MCF 10A (cell line): Measurements from ENCODE around the gene QKI. TPM values are rescaled to one million over a fixed set of nuclear protein-coding genes. Genes with fewer than 3 reads are reported as not detected.

Experiments
- BruUV-seq: library from RNA; stranded (reverse); fragments of 400-500 nt; replicated peaks from 2 replicates; lab custom pipeline; 2021; lab: Mats Ljungman, UMichigan
- CTCF ChIA-PET: fragments of 300-600 bp; sonication (Branson Sonifier 250); formaldehyde crosslinking; extraction: SDS; loops from one replicate; lab custom pipeline; 2021; ENCODE audit warnings: antibody characterized with exemption, inconsistent platforms; lab: Yijun Ruan, JAX
- POLR2A ChIA-PET: fragments of 300-600, 350-650 bp; sonication (Branson Sonifier 250); formaldehyde crosslinking; extraction: SDS; loops from one replicate; lab custom pipeline; 2020; ENCODE audit warnings: antibody characterized with exemption, inconsistent platforms; lab: Yijun Ruan, JAX
- DNase-seq: peaks from one replicate; pipeline ENCODE4 v3.0.0-alpha.2; 2018; ENCODE audit not compliant: unreplicated experiment
- H3K27ac Mint-ChIP-seq: one replicate; pipeline ENCODE4 v1.8.0; 2022; ENCODE audit warnings: mild to moderate bottlenecking, low read depth, mixed read lengths; ENCODE audit not compliant: unreplicated experiment
- H3K27me3 Mint-ChIP-seq: one replicate; pipeline ENCODE4 v1.8.0; 2022; ENCODE audit warnings: mixed read lengths; ENCODE audit not compliant: insufficient read depth, unreplicated experiment
- H3K36me3 Mint-ChIP-seq: one replicate; pipeline ENCODE4 v1.8.0; 2022; ENCODE audit warnings: mild to moderate bottlenecking, moderate library complexity, mixed read lengths; ENCODE audit not compliant: insufficient read depth, unreplicated experiment
- H3K4me1 Mint-ChIP-seq: one replicate; pipeline ENCODE4 v1.8.0; 2022; ENCODE audit warnings: mixed read lengths; ENCODE audit not compliant: insufficient read depth, unreplicated experiment
- H3K4me3 Mint-ChIP-seq: one replicate; pipeline ENCODE4 v1.8.0; 2022; ENCODE audit warnings: mild to moderate bottlenecking, moderate library complexity, mixed read lengths; ENCODE audit not compliant: unreplicated experiment
- H3K9me3 Mint-ChIP-seq: one replicate; pipeline ENCODE4 v1.8.0; 2022; ENCODE audit warnings: mixed read lengths; ENCODE audit not compliant: unreplicated experiment
- intact Hi-C: fragments of 100-400 bp; cut with micrococcal nuclease; formaldehyde crosslinking; loops from 2 replicates; pipeline ENCODE4 v1.14.1; 2022
- total RNA-seq: library from RNA; stranded (reverse); gene quantifications from 2 replicates; pipeline ENCODE4 v1.2.3, GENCODE V29; 2022
- TF ChIP-seq, protein P1 (sequence below): fragments of 200-600 bp; IDR thresholded peaks from one replicate; pipeline ENCODE4 v1.8.0; 2022; ENCODE audit warnings: antibody characterized with exemption, mild to moderate bottlenecking; ENCODE audit not compliant: unreplicated experiment

QKI gene
- total RNA-seq, 1 experiment from 2014 or later = 272 TPM

DNA sequence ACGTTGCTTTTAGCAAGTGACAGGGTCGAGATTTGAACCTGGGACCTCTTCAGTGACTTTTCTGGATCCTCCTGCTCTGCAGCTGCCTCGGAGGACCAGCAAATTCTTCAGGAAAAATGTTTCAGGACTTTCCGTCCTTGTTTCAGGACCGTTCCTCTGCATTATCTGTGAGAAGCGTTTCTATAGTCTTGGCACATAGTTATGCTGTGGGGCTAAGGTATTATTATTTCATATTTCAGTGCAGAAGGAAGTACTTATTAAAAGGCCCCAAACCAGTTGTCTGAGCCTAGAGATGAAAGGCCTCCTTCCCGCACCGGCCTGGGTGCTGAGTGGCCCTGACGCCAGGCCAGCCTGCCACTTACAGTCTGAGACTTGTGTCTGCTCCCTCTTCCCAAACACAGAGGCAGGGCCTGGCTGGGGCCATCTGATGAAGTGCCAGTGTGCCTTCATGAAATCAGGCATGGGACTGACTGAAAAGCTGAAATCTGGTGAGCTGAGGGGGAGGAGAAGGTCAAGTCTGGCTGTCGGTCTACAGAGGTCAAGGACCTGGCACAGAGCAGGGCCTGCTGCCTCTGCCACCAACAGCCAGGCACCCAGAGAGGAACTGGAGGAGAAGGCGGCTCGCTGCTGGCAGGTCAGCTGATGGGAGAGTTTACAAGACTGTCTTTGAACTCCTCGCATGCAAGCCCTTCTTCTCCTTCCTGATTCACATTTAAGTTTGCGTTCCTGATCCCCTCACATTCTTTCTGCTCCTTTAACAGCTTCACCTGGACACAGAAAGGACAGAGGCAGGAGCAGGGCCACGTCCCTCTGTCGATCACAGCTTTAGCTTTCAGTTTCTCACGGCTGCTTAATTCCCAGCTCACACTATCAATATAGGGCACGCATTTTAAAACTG lies 8.9 kb upstream of the QKI start:
- no peak overlapping the region for H3K4me3 Mint-ChIP-seq
- intact Hi-C loops = no loop called here
- CTCF ChIA-PET = interaction anchor here (0.6 kb wide), 4 partner anchors 7 to 234 kb away, joined by 3 read pairs; no protein-coding TSS in a partner anchor
- H3K36me3 Mint-ChIP-seq = no peaks in the 10 kb centered on the region
- no TSS peak for BruUV-seq
- H3K4me1 Mint-ChIP-seq = no peaks in the 10 kb centered on the region
- H3K9me3 Mint-ChIP-seq = no peaks in the 10 kb centered on the region
- POLR2A ChIA-PET = interaction anchor here (1.0 kb wide), 1 partner anchor 14 kb away, joined by 6 read pairs; no protein-coding TSS in a partner anchor
- DNase-seq = no peak
- no peaks in the 10 kb centered on the region for H3K27me3 Mint-ChIP-seq
- no peak overlapping the region for H3K27ac Mint-ChIP-seq
- TF ChIP-seq, protein P1, sequence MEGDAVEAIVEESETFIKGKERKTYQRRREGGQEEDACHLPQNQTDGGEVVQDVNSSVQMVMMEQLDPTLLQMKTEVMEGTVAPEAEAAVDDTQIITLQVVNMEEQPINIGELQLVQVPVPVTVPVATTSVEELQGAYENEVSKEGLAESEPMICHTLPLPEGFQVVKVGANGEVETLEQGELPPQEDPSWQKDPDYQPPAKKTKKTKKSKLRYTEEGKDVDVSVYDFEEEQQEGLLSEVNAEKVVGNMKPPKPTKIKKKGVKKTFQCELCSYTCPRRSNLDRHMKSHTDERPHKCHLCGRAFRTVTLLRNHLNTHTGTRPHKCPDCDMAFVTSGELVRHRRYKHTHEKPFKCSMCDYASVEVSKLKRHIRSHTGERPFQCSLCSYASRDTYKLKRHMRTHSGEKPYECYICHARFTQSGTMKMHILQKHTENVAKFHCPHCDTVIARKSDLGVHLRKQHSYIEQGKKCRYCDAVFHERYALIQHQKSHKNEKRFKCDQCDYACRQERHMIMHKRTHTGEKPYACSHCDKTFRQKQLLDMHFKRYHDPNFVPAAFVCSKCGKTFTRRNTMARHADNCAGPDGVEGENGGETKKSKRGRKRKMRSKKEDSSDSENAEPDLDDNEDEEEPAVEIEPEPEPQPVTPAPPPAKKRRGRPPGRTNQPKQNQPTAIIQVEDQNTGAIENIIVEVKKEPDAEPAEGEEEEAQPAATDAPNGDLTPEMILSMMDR = no peak

DNA sequence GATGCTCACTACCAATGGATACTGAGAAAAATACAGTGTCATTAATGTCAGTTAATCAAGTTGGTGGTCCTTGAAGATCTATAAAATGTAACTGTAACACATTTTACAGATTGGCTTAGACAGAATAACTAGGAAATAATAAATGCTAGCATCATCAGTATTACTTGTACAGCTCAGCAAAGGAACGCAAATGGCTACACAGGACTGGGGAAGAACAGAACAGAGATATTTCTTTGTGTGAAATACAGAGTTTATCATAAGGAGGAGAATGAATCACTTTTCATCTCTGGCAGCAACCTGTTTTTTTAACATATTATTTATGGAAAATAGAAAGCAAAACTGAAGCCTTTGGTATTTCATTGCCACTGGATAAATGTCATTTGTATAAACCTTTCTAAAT lies 8.2 kb upstream of the QKI start:
- Mint-ChIP-seq H3K27me3 (no peaks in the 10 kb centered on the region), H3K9me3 (no peaks in the 10 kb centered on the region), H3K4me1 (no peaks in the 10 kb centered on the region), H3K4me3 (no peak overlapping the region), H3K27ac (no peak overlapping the region), H3K36me3 (no peaks in the 10 kb centered on the region)
- ChIA-PET POLR2A (interaction anchor here (1.0 kb wide), 1 partner anchor 14 kb away, joined by 6 read pairs; no protein-coding TSS in a partner anchor), CTCF (interaction anchor here (0.6 kb wide), 2 partner anchors 11 to 235 kb away, joined by 3 read pairs; no protein-coding TSS in a partner anchor)
- no peak for DNase-seq
- TF ChIP-seq, protein P1 = no peak
- intact Hi-C loops = no loop called here
- BruUV-seq = no TSS peak

DNA sequence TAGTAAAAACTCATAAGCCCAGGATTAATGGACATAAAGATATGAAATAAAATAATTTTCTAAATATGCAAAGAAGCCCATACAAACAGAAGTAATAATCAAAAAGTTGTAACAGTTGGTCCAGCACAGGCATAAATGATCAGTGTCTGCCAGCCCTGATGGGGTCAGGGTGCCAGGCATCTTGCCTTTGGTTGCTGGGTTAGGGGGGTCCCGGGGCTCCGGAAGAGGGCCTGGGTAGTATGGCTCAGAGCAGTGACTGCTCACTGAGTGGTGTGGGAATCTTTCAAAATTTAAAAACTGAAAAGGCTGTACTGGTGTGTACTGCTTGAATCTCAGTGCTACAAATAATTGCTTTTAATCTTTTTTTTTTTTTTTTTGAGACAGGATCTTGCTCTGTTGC lies 7.7 kb upstream of the QKI start:
- Mint-ChIP-seq H3K4me3 (no peak overlapping the region), H3K4me1 (no peaks in the 10 kb centered on the region), H3K27ac (no peak overlapping the region), H3K36me3 (no peaks in the 10 kb centered on the region), H3K9me3 (no peaks in the 10 kb centered on the region), H3K27me3 (no peaks in the 10 kb centered on the region)
- CTCF ChIA-PET = interaction anchor here (0.6 kb wide), 1 partner anchor 211 kb away, joined by 4 read pairs; no protein-coding TSS in a partner anchor
- no peak for DNase-seq
- TF ChIP-seq, protein P1 = no peak
- POLR2A ChIA-PET = no interaction called here
- no TSS peak for BruUV-seq
- intact Hi-C loops = no loop called here

DNA sequence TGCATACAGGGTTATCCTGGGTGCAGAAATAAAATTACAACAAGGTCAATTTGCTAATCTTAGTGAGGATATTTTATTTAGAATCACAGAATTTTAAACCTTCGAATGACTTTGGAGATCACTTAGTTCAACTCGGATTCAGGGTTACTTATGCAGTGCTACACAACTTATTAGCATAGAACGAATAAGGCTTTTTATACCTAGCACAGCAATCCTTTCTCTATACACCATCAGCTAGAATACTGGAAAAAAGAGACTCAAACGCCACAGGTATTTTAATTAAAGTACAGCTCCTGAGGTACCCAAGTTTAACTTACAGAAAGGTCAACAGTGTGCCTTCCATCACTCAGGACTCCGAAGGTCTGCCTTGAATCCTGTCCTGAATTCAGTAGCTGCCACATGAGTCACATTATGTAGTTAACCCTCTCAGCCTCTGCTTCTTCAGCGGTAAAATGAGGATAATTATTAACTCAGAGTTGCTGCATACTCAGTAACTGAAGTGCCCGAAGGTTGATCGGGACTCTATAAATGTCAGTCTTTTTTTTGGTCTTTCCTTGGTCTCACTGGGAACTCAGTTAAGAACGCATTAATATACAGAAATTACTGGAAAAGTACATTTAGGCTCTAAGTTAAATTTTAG lies 6.0 kb upstream of the QKI start:
- H3K4me3 Mint-ChIP-seq = no peak overlapping the region
- no peak for DNase-seq
- no peaks in the 10 kb centered on the region for H3K36me3 Mint-ChIP-seq
- H3K4me1 Mint-ChIP-seq = no peaks in the 10 kb centered on the region
- intact Hi-C loops = no loop called here
- BruUV-seq = no TSS peak
- no peak overlapping the region for H3K27ac Mint-ChIP-seq
- H3K9me3 Mint-ChIP-seq = no peaks in the 10 kb centered on the region
- ChIA-PET POLR2A (no interaction called here), CTCF (interaction anchor here (0.6 kb wide), 1 partner anchor 1824 kb away, joined by 3 read pairs; no protein-coding TSS in a partner anchor)
- TF ChIP-seq, protein P1 = no peak
- H3K27me3 Mint-ChIP-seq = no peaks in the 10 kb centered on the region
